22Rv1 (cell line): Measurements from ENCODE around the gene CRACR2A.

ENCODE experiments used
- ZFX ChIP-seq: fragments of 450-650 bp; IDR thresholded peaks from 2 replicates; pipeline ENCODE4 v1.6.1; 2017; ENCODE audit warnings: antibody characterized with exemption, borderline replicate concordance
- TF ChIP-seq, protein P1 (sequence below): fragments of 450-650 bp; IDR thresholded peaks from 2 replicates; pipeline ENCODE4 v1.5.1; 2017; ENCODE audit warnings: mild to moderate bottlenecking

GRCh38 chr12:3753544-3754284 is 805 bp upstream of the CRACR2A start:
- TF ChIP-seq, protein P1, sequence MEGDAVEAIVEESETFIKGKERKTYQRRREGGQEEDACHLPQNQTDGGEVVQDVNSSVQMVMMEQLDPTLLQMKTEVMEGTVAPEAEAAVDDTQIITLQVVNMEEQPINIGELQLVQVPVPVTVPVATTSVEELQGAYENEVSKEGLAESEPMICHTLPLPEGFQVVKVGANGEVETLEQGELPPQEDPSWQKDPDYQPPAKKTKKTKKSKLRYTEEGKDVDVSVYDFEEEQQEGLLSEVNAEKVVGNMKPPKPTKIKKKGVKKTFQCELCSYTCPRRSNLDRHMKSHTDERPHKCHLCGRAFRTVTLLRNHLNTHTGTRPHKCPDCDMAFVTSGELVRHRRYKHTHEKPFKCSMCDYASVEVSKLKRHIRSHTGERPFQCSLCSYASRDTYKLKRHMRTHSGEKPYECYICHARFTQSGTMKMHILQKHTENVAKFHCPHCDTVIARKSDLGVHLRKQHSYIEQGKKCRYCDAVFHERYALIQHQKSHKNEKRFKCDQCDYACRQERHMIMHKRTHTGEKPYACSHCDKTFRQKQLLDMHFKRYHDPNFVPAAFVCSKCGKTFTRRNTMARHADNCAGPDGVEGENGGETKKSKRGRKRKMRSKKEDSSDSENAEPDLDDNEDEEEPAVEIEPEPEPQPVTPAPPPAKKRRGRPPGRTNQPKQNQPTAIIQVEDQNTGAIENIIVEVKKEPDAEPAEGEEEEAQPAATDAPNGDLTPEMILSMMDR, result no peak
- TF ChIP-seq ZFX, result no peak
